H9 (cell line): ENCODE results near the gene DCHS1. TPM values are rescaled to one million over a fixed set of nuclear protein-coding genes. Genes with fewer than 3 reads are reported as not detected.
A peak's percentile ranks its signal among the peaks of the same experiment; 100 is the strongest.

Source experiments
- DNase-seq: peaks from one replicate; pipeline ENCODE4 v3.0.0-alpha.2; 2017
- H2AFZ ChIP-seq: one replicate; pipeline ENCODE4 v1.6.1; 2013; ENCODE audit warnings: mild to moderate bottlenecking, low read length, control low read depth, moderate library complexity
- H2AK5ac ChIP-seq: 2 replicates; pipeline ENCODE4 v1.6.1; 2013; ENCODE audit warnings: low read length, control low read depth, mixed read lengths; ENCODE audit not compliant: insufficient read length
- H2BK120ac ChIP-seq: one replicate; pipeline ENCODE4 v1.6.1; 2013; ENCODE audit warnings: low read depth, mild to moderate bottlenecking, low read length, control low read depth, inconsistent platforms; ENCODE audit not compliant: poor library complexity, severe bottlenecking
- H2BK12ac ChIP-seq: 2 replicates; pipeline ENCODE4 v1.6.1; 2013; ENCODE audit warnings: low read length, control low read depth, mixed read lengths, low read depth; ENCODE audit not compliant: insufficient read length
- H2BK15ac ChIP-seq: 2 replicates; pipeline ENCODE4 v1.6.1; 2013; ENCODE audit warnings: low read depth, low read length, control low read depth
- H2BK20ac ChIP-seq: one replicate; pipeline ENCODE4 v1.6.1; 2013; ENCODE audit warnings: low read depth, mild to moderate bottlenecking, low read length, control low read depth, inconsistent platforms; ENCODE audit not compliant: poor library complexity, severe bottlenecking
- H2BK5ac ChIP-seq: 2 replicates; pipeline ENCODE4 v1.6.1; 2013; ENCODE audit warnings: low read length, control low read depth, mixed read lengths; ENCODE audit not compliant: insufficient read length
- H3K14ac ChIP-seq: 2 replicates; pipeline ENCODE4 v1.6.1; 2013; ENCODE audit warnings: low read length, control low read depth; ENCODE audit not compliant: insufficient read depth
- H3K18ac ChIP-seq: 2 replicates; pipeline ENCODE4 v1.6.1; 2013; ENCODE audit warnings: low read depth, mild to moderate bottlenecking, mixed read lengths, low read length, control low read depth; ENCODE audit not compliant: insufficient read length
- H3K23ac ChIP-seq: 2 replicates; pipeline ENCODE4 v1.6.1; 2013; ENCODE audit warnings: low read length, control low read depth, mixed read lengths, low read depth; ENCODE audit not compliant: insufficient read length
- H3K23me2 ChIP-seq: 2 replicates; pipeline ENCODE4 v1.6.1; 2013; ENCODE audit warnings: low read depth, mild to moderate bottlenecking, mixed read lengths, low read length, control low read depth; ENCODE audit not compliant: insufficient read length, poor library complexity, severe bottlenecking
- H3K27ac ChIP-seq: 2 replicates; pipeline ENCODE4 v1.5.1; 2013; ENCODE audit warnings: low read length, control low read depth, mixed read lengths, low read depth; ENCODE audit not compliant: insufficient read length
- H3K27me3 ChIP-seq: 2 replicates; pipeline ENCODE4 v1.6.1; 2013; ENCODE audit warnings: low read length, control low read depth, inconsistent platforms; ENCODE audit not compliant: insufficient read depth
- H3K4ac ChIP-seq: 2 replicates; pipeline ENCODE4 v1.6.1; 2013; ENCODE audit warnings: low read depth, mild to moderate bottlenecking, control low read depth, inconsistent platforms, low read length, moderate library complexity
- H3K4me1 ChIP-seq: 2 replicates; pipeline ENCODE4 v1.6.1; 2013; ENCODE audit warnings: low read length, control low read depth, inconsistent platforms; ENCODE audit not compliant: insufficient read depth
- H3K4me2 ChIP-seq: 2 replicates; pipeline ENCODE4 v1.6.1; 2013; ENCODE audit warnings: low read length, control low read depth, mixed read lengths; ENCODE audit not compliant: insufficient read length, insufficient read depth
- H3K56ac ChIP-seq: 2 replicates; pipeline ENCODE4 v1.6.1; 2013; ENCODE audit warnings: low read depth, mild to moderate bottlenecking, mixed read lengths, low read length, control low read depth; ENCODE audit not compliant: insufficient read length
- H3K79me1 ChIP-seq: 2 replicates; pipeline ENCODE4 v1.6.1; 2013; ENCODE audit warnings: low read depth, mild to moderate bottlenecking, moderate library complexity, low read length, control low read depth, inconsistent platforms; ENCODE audit not compliant: insufficient read depth, poor library complexity, severe bottlenecking
- H3K79me2 ChIP-seq: 2 replicates; pipeline ENCODE4 v1.6.1; 2013; ENCODE audit warnings: low read length, control low read depth, inconsistent platforms; ENCODE audit not compliant: insufficient read depth
- H3K9ac ChIP-seq: 2 replicates; pipeline ENCODE4 v1.6.1; 2013; ENCODE audit warnings: low read length, control low read depth, mixed read lengths; ENCODE audit not compliant: insufficient read length; ENCODE audit errors: extremely low read depth
- H3K9me3 ChIP-seq: one replicate; pipeline ENCODE4 v1.6.1; 2013; ENCODE audit warnings: low read depth, low read length, inconsistent platforms; ENCODE audit not compliant: control insufficient read depth
- H3T11ph ChIP-seq: one replicate; pipeline ENCODE4 v1.6.1; 2013; ENCODE audit warnings: mild to moderate bottlenecking, low read length, control low read depth, inconsistent platforms
- H4K20me1 ChIP-seq: one replicate; pipeline ENCODE4 v1.6.1; 2013; ENCODE audit not compliant: control insufficient read depth, insufficient read length, insufficient read depth
- H4K5ac ChIP-seq: 2 replicates; pipeline ENCODE4 v1.6.1; 2013; ENCODE audit warnings: low read depth, mild to moderate bottlenecking, mixed read lengths, low read length, control low read depth; ENCODE audit not compliant: insufficient read length
- H4K8ac ChIP-seq: replicated peaks from 2 replicates; pipeline ENCODE4 v1.6.1; 2013; ENCODE audit warnings: low read length, control low read depth, mixed read lengths, low read depth; ENCODE audit not compliant: insufficient read length
- H4K91ac ChIP-seq: 2 replicates; pipeline ENCODE4 v1.6.1; 2013; ENCODE audit warnings: low read depth, mild to moderate bottlenecking, moderate library complexity, mixed read lengths, low read length, control low read depth; ENCODE audit not compliant: insufficient read length
- H3K27ac Mint-ChIP-seq, 3 experiments: 2 replicates in 2 of 3; 3 replicates in 1 of 3; pipeline ENCODE4 v1.8.0; 2020 to 2021; ENCODE audit warnings: mixed read lengths in 3 of 3, mild to moderate bottlenecking in 1 of 3, moderate library complexity in 1 of 3
- H3K27me3 Mint-ChIP-seq: 2 replicates; pipeline ENCODE4 v1.8.0; 2021; ENCODE audit warnings: low read depth, mild to moderate bottlenecking, moderate library complexity, mixed read lengths
- H3K36me3 Mint-ChIP-seq, 3 experiments: 2 replicates in 2 of 3; 3 replicates in 1 of 3; pipeline ENCODE4 v1.8.0; 2020 to 2021; ENCODE audit warnings: low read depth in 3 of 3, mixed read lengths in 3 of 3; ENCODE audit not compliant: insufficient read depth in 1 of 3
- H3K4me1 Mint-ChIP-seq, 2 experiments: 2 replicates each; pipeline ENCODE4 v1.8.0; 2020; ENCODE audit warnings: mixed read lengths in 2 of 2
- H3K4me3 Mint-ChIP-seq, 2 experiments: 2 replicates in 1 of 2; 3 replicates in 1 of 2; pipeline ENCODE4 v1.8.0; 2020 to 2021; ENCODE audit warnings: mild to moderate bottlenecking in 2 of 2, mixed read lengths in 2 of 2, moderate library complexity in 1 of 2
- H3K9me3 Mint-ChIP-seq, 2 experiments: 2 replicates in 1 of 2; 3 replicates in 1 of 2; pipeline ENCODE4 v1.8.0; 2020; ENCODE audit warnings: mild to moderate bottlenecking in 2 of 2, mixed read lengths in 2 of 2, moderate library complexity in 1 of 2
- CTCF ChIP-seq: fragments of 200-600 bp; sonication (generic); conservative IDR thresholded peaks from 3 replicates; pipeline ENCODE4 v1.8.0; 2021; ENCODE audit warnings: antibody characterized with exemption, mild to moderate bottlenecking
- WGBS: extraction: QIAGEN DNeasy Blood & Tissue Kit; methylation state at CpG from one replicate; pipeline ENCODE4 v1.1.7; 2013; ENCODE audit warnings: missing lambda C conversion rate, low lambda C conversion rate, mixed read lengths; ENCODE audit not compliant: insufficient read length; ENCODE audit errors: extremely low coverage; 5-methylcytosine and 5-hydroxymethylcytosine counted together
- total RNA-seq: library from RNA; stranded (reverse); gene quantifications from 2 replicates; pipeline ENCODE4 v1.2.1, GENCODE V29; 2021

The DCHS1 gene
- total RNA-seq, 1 experiment from 2014 or later: 12.5 TPM

DNA sequence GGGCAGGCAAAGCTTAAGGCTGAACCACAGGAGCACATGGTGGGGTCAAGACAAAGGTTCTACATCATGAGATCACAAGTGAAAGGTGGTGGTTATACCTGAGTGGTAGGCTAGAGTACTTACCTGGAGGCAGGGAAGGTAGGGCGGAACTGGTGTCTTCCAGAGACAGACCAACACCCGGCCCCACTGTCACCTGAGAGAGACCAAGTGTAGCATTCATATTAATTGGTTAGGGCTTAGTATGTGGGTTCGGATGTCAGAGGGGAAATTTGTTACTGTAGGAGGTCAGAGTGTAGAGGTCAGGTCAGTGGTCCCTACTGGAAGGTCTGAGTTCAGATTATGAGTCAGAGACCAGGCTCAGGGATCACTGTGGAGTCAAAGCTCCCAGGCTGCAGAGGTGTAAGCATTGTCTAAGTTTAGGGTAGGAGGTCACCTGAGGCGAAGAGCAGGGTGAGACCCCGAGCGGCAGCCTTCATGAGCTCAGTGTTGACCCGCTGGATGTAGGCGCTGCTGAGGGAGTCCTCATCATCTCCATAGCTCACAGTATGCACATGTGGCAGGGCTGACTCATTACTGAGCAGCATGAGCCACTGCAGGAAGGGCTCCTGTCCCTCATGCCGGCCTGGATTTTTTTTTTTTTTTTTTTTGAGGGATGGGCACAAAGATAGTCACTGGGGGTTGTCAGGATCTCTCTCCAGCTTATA, 39.6 kb downstream of the DCHS1 start:
- Mint-ChIP-seq H3K4me1 (peaks cover 4 to 5% of the 10 kb centered on the region in 2 experiments), H3K36me3 (peaks cover 6 to 23% (median 16%) of the 10 kb centered on the region in 3 experiments; a peak in 6 of 7 replicates), H3K9me3 (no peaks in the 10 kb centered on the region), H3K27ac (no peak overlapping the region), H3K4me3 (peak overlapping the region in 1 of 2 experiments; percentile 3; a peak in 1 of 5 replicates), H3K27me3 (no peaks in the 10 kb centered on the region; the same call in 1 of the 2 replicates)
- WGBS: no CpG with 5 or more reads among the region's 9 CpGs
- H2BK20ac ChIP-seq: no peak overlapping the region
- H3K27ac ChIP-seq: no peak overlapping the region
- no peaks in the 10 kb centered on the region for H3K9me3 ChIP-seq
- H3K27me3 ChIP-seq: no peaks in the 10 kb centered on the region
- no peak overlapping the region for H3T11ph ChIP-seq
- no peak overlapping the region for H4K91ac ChIP-seq
- no peak overlapping the region for H3K9ac ChIP-seq
- H3K79me1 ChIP-seq: no peaks in the 10 kb centered on the region
- H3K18ac ChIP-seq: no peak overlapping the region
- no peak for TF ChIP-seq CTCF
- H3K4me1 ChIP-seq: no peaks in the 10 kb centered on the region
- no peak overlapping the region for H2AK5ac ChIP-seq
- H3K4ac ChIP-seq: no peak overlapping the region
- H3K4me2 ChIP-seq: no peak overlapping the region
- H2BK12ac ChIP-seq: no peak overlapping the region
- peaks cover 20% of the 10 kb centered on the region for H3K23me2 ChIP-seq
- H3K14ac ChIP-seq: no peak overlapping the region
- no peaks in the 10 kb centered on the region for H3K79me2 ChIP-seq
- no peaks in the 10 kb centered on the region for H4K20me1 ChIP-seq
- no peak overlapping the region for H4K5ac ChIP-seq
- H2AFZ ChIP-seq: no peak overlapping the region
- no peak overlapping the region for H3K23ac ChIP-seq
- H3K56ac ChIP-seq: no peak overlapping the region
- no peak overlapping the region for H2BK5ac ChIP-seq
- H2BK15ac ChIP-seq: no peak overlapping the region
- DNase-seq: no peak
- no peak overlapping the region for H2BK120ac ChIP-seq
- H4K8ac ChIP-seq: no peak overlapping the region
